Tibial nerve (tissue), 4 donors: ENCODE measurements around the gene INPP5A. TPM values are rescaled to one million over a fixed set of nuclear protein-coding genes. Genes with fewer than 3 reads are reported as not detected.
"Not testable (repeated sequence)": the region's sequence is repeated elsewhere in the genome, so short reads cannot be mapped to it uniquely, and the experiment has no call there.

Experiments
- DNase-seq, 2 donors: peaks; one replicate each; pipeline ENCODE4 v3.0.0-alpha.2; 2019; ENCODE audit warnings: low spot score in 2 of 2
- H3K27ac ChIP-seq, 4 donors: fragments of 200-600 bp; sonication (generic) in 3 of 4; one replicate each; pipeline ENCODE4 v1.5.1; 2017 to 2019; ENCODE audit warnings: mild to moderate bottlenecking in 1 of 4
- H3K27me3 ChIP-seq, 2 donors: fragments of 200-600 bp; sonication (generic) in 1 of 2; one replicate each; pipeline versions ENCODE4 v1.5.1 to v1.6.0; 2017 to 2019
- H3K36me3 ChIP-seq, 3 donors: fragments of 200-600 bp; sonication (generic); one replicate each; pipeline ENCODE4 v1.5.1; 2018 to 2019
- H3K4me1 ChIP-seq, 4 donors: fragments of 200-600 bp; sonication (generic) in 3 of 4; one replicate each; pipeline ENCODE4 v1.5.1; 2017 to 2019
- H3K4me3 ChIP-seq, 4 donors: fragments of 200-600 bp; sonication (generic) in 3 of 4; one replicate each; pipeline ENCODE4 v1.5.1; 2017 to 2019; ENCODE audit warnings: mild to moderate bottlenecking in 1 of 4, moderate library complexity in 1 of 4
- H3K9me3 ChIP-seq, 4 donors: fragments of 200-600 bp; sonication (generic) in 3 of 4; one replicate each; pipeline ENCODE4 v1.5.1; 2017 to 2019
- EP300 ChIP-seq, 2 donors: sonication (generic); formaldehyde crosslinking; IDR thresholded peaks; one replicate each; pipeline ENCODE4 v1.6.1; 2017; ENCODE audit warnings: antibody characterized with exemption in 2 of 2, mild to moderate bottlenecking in 1 of 2
- POLR2A ChIP-seq, 2 donors: fragments of 450-650 bp; IDR thresholded peaks; one replicate each; pipeline ENCODE4 v1.6.1; 2017; ENCODE audit warnings: antibody characterized with exemption in 2 of 2, mild to moderate bottlenecking in 2 of 2, moderate library complexity in 2 of 2
- WGBS, 2 donors: methylation state at CpG; one replicate each; pipeline ENCODE4 v1.1.5; 2018; 5-methylcytosine and 5-hydroxymethylcytosine counted together
- total RNA-seq, 4 donors: library from RNA; depleted of rRNA; stranded (reverse); fragments of >200 nt; gene quantifications; one replicate each; pipeline ENCODE4 v1.1.0, GENCODE V29; 2016
- TF ChIP-seq, protein P1 (sequence below), 5 experiments: fragments of 200-600 bp in 3 of 5; fragments of 450-650 bp in 2 of 5; sonication (generic) in 3 of 5; IDR thresholded peaks; one replicate each; pipeline ENCODE4 v1.5.1; 2016 to 2019; ENCODE audit warnings: antibody characterized with exemption in 5 of 5, mild to moderate bottlenecking in 3 of 5, moderate library complexity in 2 of 5

Gene INPP5A
- total RNA-seq, 4 donors from 2014 or later: 73.8 to 101 (median 86.2) TPM

DNA sequence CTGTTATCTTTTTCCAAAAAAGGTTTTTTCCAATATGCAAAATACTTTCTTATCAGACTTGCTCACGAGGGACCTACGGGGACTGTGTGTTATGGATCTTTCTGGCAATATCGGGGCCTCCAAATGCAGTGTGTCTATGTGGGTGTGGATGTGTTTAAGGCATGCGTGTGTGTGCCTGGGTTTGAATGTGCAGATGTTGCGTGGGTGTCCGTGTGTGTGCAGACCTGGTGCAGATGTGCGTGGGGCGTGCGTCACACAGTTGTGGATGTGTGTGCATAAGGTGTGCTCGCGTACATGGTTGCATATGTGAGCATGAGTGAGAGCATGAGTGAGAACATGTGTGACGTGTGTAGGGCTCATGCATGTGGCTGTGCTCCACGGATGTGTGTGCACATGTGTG is 228.7 kb downstream of the INPP5A start:
- Histone ChIP-seq H3K27ac (no peak overlapping the region), H3K36me3 (peaks cover 0 to 69% (median 0%) of the 10 kb centered on the region in 3 donors), H3K4me1 (no peaks in the 10 kb centered on the region), H3K4me3 (no peak overlapping the region), H3K27me3 (no peaks in the 10 kb centered on the region), H3K9me3 (no peaks in the 10 kb centered on the region)
- no peak for DNase-seq
- WGBS, 2 donors: 93 to 94% methylated on average over 13 of the region's 13 CpGs
- TF ChIP-seq, protein P1, sequence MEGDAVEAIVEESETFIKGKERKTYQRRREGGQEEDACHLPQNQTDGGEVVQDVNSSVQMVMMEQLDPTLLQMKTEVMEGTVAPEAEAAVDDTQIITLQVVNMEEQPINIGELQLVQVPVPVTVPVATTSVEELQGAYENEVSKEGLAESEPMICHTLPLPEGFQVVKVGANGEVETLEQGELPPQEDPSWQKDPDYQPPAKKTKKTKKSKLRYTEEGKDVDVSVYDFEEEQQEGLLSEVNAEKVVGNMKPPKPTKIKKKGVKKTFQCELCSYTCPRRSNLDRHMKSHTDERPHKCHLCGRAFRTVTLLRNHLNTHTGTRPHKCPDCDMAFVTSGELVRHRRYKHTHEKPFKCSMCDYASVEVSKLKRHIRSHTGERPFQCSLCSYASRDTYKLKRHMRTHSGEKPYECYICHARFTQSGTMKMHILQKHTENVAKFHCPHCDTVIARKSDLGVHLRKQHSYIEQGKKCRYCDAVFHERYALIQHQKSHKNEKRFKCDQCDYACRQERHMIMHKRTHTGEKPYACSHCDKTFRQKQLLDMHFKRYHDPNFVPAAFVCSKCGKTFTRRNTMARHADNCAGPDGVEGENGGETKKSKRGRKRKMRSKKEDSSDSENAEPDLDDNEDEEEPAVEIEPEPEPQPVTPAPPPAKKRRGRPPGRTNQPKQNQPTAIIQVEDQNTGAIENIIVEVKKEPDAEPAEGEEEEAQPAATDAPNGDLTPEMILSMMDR (IDR thresholded peaks at IDR 0.05): no peak
- TF ChIP-seq EP300 (IDR thresholded peaks at IDR 0.05) (no peak), POLR2A (IDR thresholded peaks at IDR 0.05) (no peak)

DNA sequence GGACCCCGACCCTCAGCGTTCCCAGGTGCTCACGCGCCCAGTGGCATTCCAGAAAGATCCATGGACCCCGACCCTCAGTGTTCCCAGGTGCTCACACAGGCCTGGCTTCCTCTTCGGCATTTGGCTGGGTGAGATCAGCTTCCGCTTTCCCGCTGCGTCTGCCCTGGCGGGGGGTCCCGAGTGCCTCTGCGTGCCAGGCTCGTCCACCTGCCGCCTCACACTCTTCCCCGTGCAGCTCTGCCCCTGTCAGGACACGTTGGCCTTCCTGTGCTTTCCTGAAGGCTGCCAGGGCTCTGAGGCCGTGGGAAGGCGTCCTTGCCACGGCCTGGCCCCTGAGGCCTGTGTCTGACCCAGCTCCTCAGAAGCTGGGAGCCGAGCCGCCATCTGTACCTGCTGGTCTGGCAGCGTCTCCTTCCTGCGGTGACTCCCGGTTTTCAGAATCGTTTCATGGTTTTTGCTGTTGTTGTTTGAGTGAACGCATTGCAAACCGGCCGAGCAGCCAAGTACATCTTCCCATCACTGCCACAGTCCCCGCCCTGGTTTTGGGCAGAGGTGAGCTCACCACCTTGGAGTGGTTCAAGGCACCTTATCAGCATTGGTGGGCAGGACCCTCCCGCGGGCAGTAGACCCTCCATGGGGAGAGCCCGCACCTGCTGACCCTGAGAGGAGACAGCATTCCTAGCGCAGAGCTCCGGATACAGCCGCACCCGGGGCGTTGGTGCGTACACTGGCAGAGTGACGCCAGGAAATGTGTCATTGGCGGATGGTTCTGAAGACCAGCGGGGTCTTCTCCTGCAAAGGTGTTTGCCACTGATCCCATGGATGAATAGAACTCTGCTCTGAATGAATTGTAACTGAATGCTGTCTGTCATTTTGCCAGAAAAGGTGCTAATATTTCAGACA is 231.0 kb downstream of the INPP5A start:
- no peak overlapping the region for H3K4me3 ChIP-seq
- peaks cover 0 to 74% (median 0%) of the 10 kb centered on the region in 3 donors for H3K36me3 ChIP-seq
- H3K27ac ChIP-seq: no peak overlapping the region
- TF ChIP-seq, protein P1 (IDR thresholded peaks at IDR 0.05): no peak
- TF ChIP-seq EP300 (IDR thresholded peaks at IDR 0.05): no peak
- TF ChIP-seq POLR2A (IDR thresholded peaks at IDR 0.05): no peak
- no peaks in the 10 kb centered on the region for H3K4me1 ChIP-seq
- no peaks in the 10 kb centered on the region for H3K27me3 ChIP-seq
- WGBS, 2 donors: 97 to 98% methylated on average over 39 to 41 of the region's 41 CpGs
- DNase-seq: no peak
- no peaks in the 10 kb centered on the region for H3K9me3 ChIP-seq

DNA sequence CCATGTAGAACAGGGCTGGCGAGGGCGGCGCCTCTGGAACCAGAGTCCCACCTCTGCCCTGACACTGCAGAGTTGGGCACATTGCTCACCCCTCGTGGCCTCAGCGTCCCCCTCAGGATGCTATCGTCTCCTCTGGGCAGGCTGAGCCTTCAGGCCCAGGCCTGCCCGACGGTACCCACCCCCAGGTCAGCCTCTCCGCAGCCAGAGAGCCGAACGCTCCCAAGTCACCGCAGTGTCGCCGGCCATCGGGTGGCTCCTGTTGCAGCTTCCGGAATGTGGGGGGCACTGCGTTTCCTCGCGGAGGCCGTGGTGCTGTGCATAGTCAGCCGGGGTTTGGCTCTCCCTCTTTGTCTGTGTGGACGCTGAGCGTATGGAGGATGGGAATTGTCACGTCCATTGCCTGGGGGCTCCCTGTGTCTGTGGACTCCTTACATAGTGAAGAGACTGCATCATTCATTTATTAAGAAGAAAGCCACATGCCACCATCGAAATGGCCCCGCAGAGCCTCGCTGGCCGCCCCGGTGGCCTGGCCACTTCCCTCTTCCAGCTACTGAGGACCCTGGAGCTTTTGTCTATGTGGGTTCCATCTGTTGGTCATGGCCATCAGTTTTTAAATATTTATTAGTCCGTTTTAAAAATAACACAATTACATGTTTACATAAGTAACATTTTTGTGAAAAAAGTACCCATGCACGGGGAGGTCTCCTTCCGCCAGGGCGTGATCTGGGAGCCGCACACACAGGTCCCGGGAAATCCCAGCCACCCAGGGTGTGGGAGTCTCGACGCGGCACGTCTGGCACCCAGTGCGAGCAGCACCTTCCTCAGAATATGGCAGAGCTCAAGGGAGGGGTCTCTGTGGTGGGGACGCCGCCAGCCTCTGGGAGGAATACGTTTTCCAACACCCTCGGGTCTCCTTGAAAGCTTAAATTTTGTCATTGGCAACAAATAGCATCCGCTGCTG is 232.8 kb downstream of the INPP5A start:
- Histone ChIP-seq H3K27ac (no peak overlapping the region), H3K27me3 (no peaks in the 10 kb centered on the region), H3K36me3 (peaks cover 0 to 71% (median 0%) of the 10 kb centered on the region in 3 donors), H3K4me3 (no peak overlapping the region), H3K4me1 (no peaks in the 10 kb centered on the region), H3K9me3 (no peaks in the 10 kb centered on the region)
- WGBS, 2 donors: 92 to 97% methylated on average over 37 to 40 of the region's 45 CpGs
- TF ChIP-seq EP300 (IDR thresholded peaks at IDR 0.05): no peak
- TF ChIP-seq, protein P1 (IDR thresholded peaks at IDR 0.05): no peak
- TF ChIP-seq POLR2A (IDR thresholded peaks at IDR 0.05): no peak
- DNase-seq: no peak

DNA sequence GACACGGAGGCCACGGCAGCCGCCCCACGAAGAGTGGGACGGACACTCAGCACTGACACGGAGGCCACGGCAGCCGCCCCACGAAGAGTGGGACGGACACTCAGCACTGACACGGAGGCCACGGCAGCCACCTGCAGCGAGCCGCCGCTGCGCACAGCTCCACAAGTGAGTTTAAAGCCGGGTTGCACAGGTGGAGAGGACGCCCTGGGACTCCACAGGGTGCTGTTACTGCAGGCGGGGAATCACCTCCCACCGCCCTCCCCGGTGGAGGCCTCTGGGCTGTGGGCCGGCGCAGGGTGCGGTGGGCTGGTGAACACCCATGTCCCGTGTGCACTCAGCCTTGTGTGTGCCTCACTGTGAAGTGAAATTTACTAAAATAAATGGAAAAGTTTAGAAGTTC is 235.2 kb downstream of the INPP5A start:
- DNase-seq, H3K4me1 ChIP-seq, H3K27me3 ChIP-seq, H3K9me3 ChIP-seq, H3K4me3 ChIP-seq, H3K27ac ChIP-seq: not testable (repeated sequence)
- 97 to 100% methylated on average over 9 to 10 of the region's 25 CpGs for WGBS, 2 donors
- peaks cover 0 to 75% (median 0%) of the 10 kb centered on the region in 3 donors for H3K36me3 ChIP-seq

DNA sequence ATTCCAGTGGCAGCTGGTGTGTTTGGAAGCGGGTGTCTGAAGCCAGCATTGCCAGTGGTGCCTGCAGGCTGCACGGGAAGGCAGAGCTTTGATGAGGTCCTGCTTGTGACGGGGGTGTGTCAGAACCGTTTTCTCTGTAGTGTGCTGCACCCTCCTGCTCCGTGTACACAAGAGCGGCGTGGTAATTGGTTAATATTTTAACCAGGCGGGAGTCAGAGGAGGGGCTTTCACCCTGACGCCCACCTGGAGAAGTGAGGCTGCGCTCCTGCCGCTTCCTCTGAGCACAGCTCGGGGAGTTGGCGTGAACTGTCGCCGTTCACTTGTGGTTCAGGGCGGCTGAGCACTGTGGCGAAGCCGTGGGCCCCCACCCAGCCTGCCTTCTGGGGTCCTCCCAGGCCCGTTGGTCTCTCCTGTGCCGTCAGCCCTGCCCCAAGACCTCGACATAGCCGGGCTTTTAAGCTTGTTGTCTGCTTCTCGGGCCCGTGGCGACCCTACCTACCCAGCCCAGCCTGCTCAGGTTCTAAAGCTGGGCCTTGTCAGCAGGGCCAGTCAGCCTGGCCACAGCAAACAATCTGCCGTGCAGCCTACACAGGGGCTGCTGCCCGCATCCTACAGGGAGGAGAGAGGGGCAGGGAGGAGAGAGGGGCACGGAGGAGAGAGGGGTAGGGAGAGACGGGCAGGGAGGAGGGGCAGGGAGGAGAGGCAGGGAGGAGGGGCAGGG is 236.8 kb downstream of the INPP5A start:
- WGBS, 2 donors: 68 to 74% methylated on average over 23 to 29 of the region's 29 CpGs
- no peak overlapping the region for H3K27ac ChIP-seq
- H3K36me3 ChIP-seq: peaks cover 0 to 73% (median 0%) of the 10 kb centered on the region in 3 donors

More for the DNA sequence above, 236.8 kb downstream of the INPP5A start:
- Histone ChIP-seq H3K4me1 (no peaks in the 10 kb centered on the region), H3K4me3 (no peak overlapping the region), H3K9me3 (no peaks in the 10 kb centered on the region), H3K27me3 (no peaks in the 10 kb centered on the region)
- DNase-seq: no peak
- TF ChIP-seq POLR2A (IDR thresholded peaks at IDR 0.05) (no peak), EP300 (IDR thresholded peaks at IDR 0.05) (no peak)
- TF ChIP-seq, protein P1 (IDR thresholded peaks at IDR 0.05): no peak
